HCT116 (cell line): ENCODE results near the gene PITRM1. TPM values are rescaled to one million over a fixed set of nuclear protein-coding genes. Genes with fewer than 3 reads are reported as not detected.
A peak's percentile ranks its signal among the peaks of the same experiment; 100 is the strongest.

Source experiments
- ATAC-seq: fragments of 200-7000 bp; cut with Tn5 transposase; 2 replicates; pipeline ENCODE4 v1.9.1; 2020; ENCODE audit warnings: mild to moderate bottlenecking, moderate library complexity
- BruUV-seq: library from RNA; stranded (reverse); fragments of 400-500 nt; replicated peaks from 2 replicates; lab custom pipeline; 2021; lab: Mats Ljungman, UMichigan
- CTCF ChIA-PET: fragments of 300-600 bp; sonication (Branson Sonifier 250); formaldehyde crosslinking; loops from one replicate; lab custom pipeline; 2021; ENCODE audit warnings: antibody characterized with exemption; lab: Charles Lee
- POLR2A ChIA-PET: fragments of 300-600, 350-600 bp; sonication (Branson Sonifier 250); formaldehyde crosslinking; loops from one replicate; lab custom pipeline; 2021; ENCODE audit warnings: antibody characterized with exemption; lab: Charles Lee
- RAD21 ChIA-PET, 2 experiments: fragments of 300-600 bp; sonication (Branson Sonifier 250); formaldehyde crosslinking; loops; one replicate each; lab custom pipeline; 2023; ENCODE audit warnings: low total read pairs in 2 of 2; ENCODE audit not compliant: uncharacterized antibody in 2 of 2, unreplicated experiment in 2 of 2, low non-redundant PET in 1 of 2; lab: Charles Lee
- DNase-seq: peaks from one replicate; pipeline ENCODE4 v3.0.0-alpha.2; 2010; ENCODE audit warnings: low read depth, low spot score
- H2AFZ ChIP-seq: fragments of 200-600 bp; shearing (Covaris generic), sonication (generic); 2 replicates; pipeline ENCODE4 v1.6.1; 2017; ENCODE audit warnings: low read depth, mixed run types, mixed read lengths, antibody characterized with exemption, low read length; ENCODE audit not compliant: poor library complexity, severe bottlenecking
- H3K27ac ChIP-seq: 2 replicates; pipeline ENCODE4 v1.5.1; 2012; ENCODE audit warnings: low read depth, low read length
- H3K27me3 ChIP-seq: fragments of 200-600 bp; sonication (generic); 2 replicates; pipeline ENCODE4 v1.6.1; 2016; ENCODE audit warnings: mixed run types, low read length, mixed read lengths; ENCODE audit not compliant: insufficient read depth
- H3K36me3 ChIP-seq, 2 experiments: fragments of 200-500 bp in 1 of 2; fragments of 200-600 bp in 1 of 2; sonication (Bioruptor generic) in 1 of 2; sonication (generic) in 1 of 2; 2 replicates each; pipeline versions ENCODE4 v1.5.1 to v1.6.1; 2014 to 2016; ENCODE audit warnings: low read length in 2 of 2, inconsistent platforms in 1 of 2, mixed read lengths in 1 of 2, mixed run types in 1 of 2; ENCODE audit not compliant: insufficient read depth in 2 of 2, control insufficient read depth in 1 of 2
- H3K4me1 ChIP-seq, 2 experiments: fragments of 200-600 bp in 1 of 2; sonication (generic) in 1 of 2; 2 replicates each; pipeline versions ENCODE4 v1.5.1 to v1.6.1; 2012 to 2017; ENCODE audit warnings: low read length in 2 of 2, inconsistent platforms in 1 of 2, mild to moderate bottlenecking in 1 of 2, mixed read lengths in 1 of 2, mixed run types in 1 of 2, moderate library complexity in 1 of 2; ENCODE audit not compliant: insufficient read depth in 2 of 2, control insufficient read depth in 1 of 2
- H3K4me2 ChIP-seq: fragments of 200-600 bp; sonication (generic); 2 replicates; pipeline ENCODE4 v1.6.1; 2017; ENCODE audit warnings: mixed run types, low read length, mixed read lengths
- H3K4me3 ChIP-seq, 2 experiments: fragments of 200-600 bp in 1 of 2; sonication (generic) in 1 of 2; replicated peaks in 1 of 2; 2 replicates each; pipeline ENCODE4 v1.5.1; 2011 to 2016; ENCODE audit warnings: low read length in 2 of 2, control low read depth in 1 of 2, low read depth in 1 of 2, mild to moderate bottlenecking in 1 of 2, mixed read lengths in 1 of 2, mixed run types in 1 of 2
- H3K79me2 ChIP-seq: fragments of 200-600 bp; sonication (generic); 2 replicates; pipeline ENCODE4 v1.6.1; 2017; ENCODE audit warnings: mild to moderate bottlenecking, mixed run types, low read length, moderate library complexity, mixed read lengths; ENCODE audit not compliant: insufficient read depth
- H3K9ac ChIP-seq: fragments of 200-600 bp; sonication (generic); 2 replicates; pipeline ENCODE4 v1.6.1; 2016; ENCODE audit warnings: low read length, mixed read lengths
- H3K9me2 ChIP-seq: fragments of 200-600 bp; sonication (generic), shearing (Covaris generic); 2 replicates; pipeline ENCODE4 v1.6.1; 2017; ENCODE audit warnings: mixed run types, mild to moderate bottlenecking, moderate library complexity; ENCODE audit not compliant: insufficient read depth
- H3K9me3 ChIP-seq, 2 experiments: fragments of 200-500 bp in 1 of 2; fragments of 200-600 bp in 1 of 2; sonication (Bioruptor generic) in 1 of 2; sonication (generic) in 1 of 2; 2 replicates each; pipeline ENCODE4 v1.6.1; 2014 to 2017; ENCODE audit warnings: low read length in 2 of 2, mixed read lengths in 2 of 2, inconsistent platforms in 1 of 2, low read depth in 1 of 2, mild to moderate bottlenecking in 1 of 2, mixed run types in 1 of 2, moderate library complexity in 1 of 2; ENCODE audit not compliant: control insufficient read depth in 1 of 2, insufficient read depth in 1 of 2
- H4K20me1 ChIP-seq: fragments of 200-600 bp; sonication (generic), shearing (Covaris generic); 2 replicates; pipeline ENCODE4 v1.6.1; 2017; ENCODE audit warnings: mixed run types, mild to moderate bottlenecking, moderate library complexity; ENCODE audit not compliant: insufficient read depth
- CEBPB ChIP-seq: IDR thresholded peaks from 2 replicates; pipeline ENCODE4 v1.6.1; 2012; ENCODE audit warnings: low read depth
- EGR1 ChIP-seq: IDR thresholded peaks from 2 replicates; pipeline ENCODE4 v1.6.1; 2012; ENCODE audit warnings: low read depth
- EZH2phosphoT487 ChIP-seq: fragments of 200-600 bp; IDR thresholded peaks from 2 replicates; pipeline ENCODE4 v1.6.1; 2018; ENCODE audit warnings: antibody characterized with exemption, borderline replicate concordance
- FOSL1 ChIP-seq: IDR thresholded peaks from 2 replicates; pipeline ENCODE4 v1.6.1; 2012; ENCODE audit warnings: low read depth
- MAX ChIP-seq: IDR thresholded peaks from 2 replicates; pipeline ENCODE4 v1.6.1; 2012
- POLR2A ChIP-seq: IDR thresholded peaks from 2 replicates; pipeline ENCODE4 v1.7.0; 2011; ENCODE audit warnings: borderline replicate concordance; ENCODE audit not compliant: insufficient read depth, insufficient read length; ENCODE audit errors: extremely low read depth
- REST ChIP-seq: IDR thresholded peaks from 2 replicates; pipeline ENCODE4 v1.6.1; 2012; ENCODE audit warnings: low read depth
- SIN3A ChIP-seq: IDR thresholded peaks from 2 replicates; pipeline ENCODE4 v1.6.1; 2012; ENCODE audit warnings: low read depth
- SP1 ChIP-seq: IDR thresholded peaks from 2 replicates; pipeline ENCODE4 v1.6.1; 2012; ENCODE audit warnings: low read depth
- ZBTB33 ChIP-seq: IDR thresholded peaks from 2 replicates; pipeline ENCODE4 v1.6.1; 2011; ENCODE audit warnings: mild to moderate bottlenecking, low read length, moderate library complexity; ENCODE audit not compliant: insufficient replicate concordance; ENCODE audit errors: extremely low read depth
- ZFX ChIP-seq: fragments of 450-650 bp; IDR thresholded peaks from 2 replicates; pipeline ENCODE4 v1.6.1; 2017
- ZNF274 ChIP-seq: fragments of 200-500 bp; sonication (Bioruptor generic); IDR thresholded peaks from 2 replicates; pipeline ENCODE4 v1.6.1; 2014; ENCODE audit warnings: mild to moderate bottlenecking, low read depth, low read length, inconsistent platforms
- intact Hi-C: fragments of 100-400 bp; cut with micrococcal nuclease; formaldehyde crosslinking; loops from 2 replicates; pipeline ENCODE4 v1.10.0; 2022
- total RNA-seq: library from RNA; stranded (reverse); gene quantifications from one replicate; pipeline ENCODE4 v1.2.1, GENCODE V29; 2021; ENCODE audit not compliant: unreplicated experiment

Gene PITRM1
- total RNA-seq, 1 experiment from 2014 or later, result 59.5 TPM

GRCh38 chr10:3100093-3100792, 72.3 kb downstream of the PITRM1 start:
- peaks cover 19 to 23% of the 10 kb centered on the region in 2 experiments for H3K4me1 ChIP-seq
- H3K4me2 ChIP-seq, result no peak overlapping the region
- POLR2A ChIA-PET, result no interaction called here
- CTCF ChIA-PET, result no interaction called here
- H3K9me3 ChIP-seq, result no peaks in the 10 kb centered on the region
- DNase-seq (no peak), ATAC-seq (no peak)
- no peaks in the 10 kb centered on the region for H3K9me2 ChIP-seq
- RAD21 ChIA-PET, result no interaction called here
- H4K20me1 ChIP-seq, result no peaks in the 10 kb centered on the region
- H3K9ac ChIP-seq, result no peak overlapping the region
- TSS peak; percentile 42 for BruUV-seq
- intact Hi-C loops, result no loop called here
- H3K79me2 ChIP-seq, result peaks cover 84% of the 10 kb centered on the region
- peaks cover 41 to 62% of the 10 kb centered on the region in 2 experiments for H3K36me3 ChIP-seq
- H3K4me3 ChIP-seq, result no peak overlapping the region
- H3K27ac ChIP-seq, result no peak overlapping the region
- no peak for TF ChIP-seq POLR2A
- no peak for TF ChIP-seq REST
- no peak for TF ChIP-seq MAX
- TF ChIP-seq SIN3A, result no peak
- TF ChIP-seq FOSL1, result no peak
- no peak for TF ChIP-seq EZH2phosphoT487
- TF ChIP-seq CEBPB, result no peak
- TF ChIP-seq SP1, result no peak
- TF ChIP-seq ZNF274, result no peak
- no peak for TF ChIP-seq EGR1
- TF ChIP-seq ZBTB33, result no peak
- TF ChIP-seq ZFX, result no peak
- H2AFZ ChIP-seq, result no peak overlapping the region
- H3K27me3 ChIP-seq, result no peaks in the 10 kb centered on the region
